ENCODE data around the gene JMJD4.

DNA sequence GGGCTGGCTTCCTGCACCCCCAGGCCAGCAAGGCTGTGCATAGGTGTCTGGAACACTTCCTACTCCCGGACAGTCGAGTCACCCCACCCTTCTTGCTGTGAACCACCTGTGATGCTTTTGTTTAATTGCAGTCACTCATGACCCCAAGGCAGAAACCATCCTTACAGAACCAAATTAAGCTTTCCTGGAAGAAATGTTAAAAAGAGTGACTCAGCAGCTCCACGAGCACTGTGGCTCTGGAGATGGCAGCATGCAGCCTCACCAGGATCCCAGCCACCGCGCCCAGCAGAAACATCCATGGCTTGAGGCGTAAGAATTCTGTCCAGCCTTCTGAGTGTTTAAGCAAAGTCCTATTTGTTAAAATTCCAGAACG, 28.9 kb upstream of the JMJD4 start:
- TF ChIP-seq, protein P1, sequence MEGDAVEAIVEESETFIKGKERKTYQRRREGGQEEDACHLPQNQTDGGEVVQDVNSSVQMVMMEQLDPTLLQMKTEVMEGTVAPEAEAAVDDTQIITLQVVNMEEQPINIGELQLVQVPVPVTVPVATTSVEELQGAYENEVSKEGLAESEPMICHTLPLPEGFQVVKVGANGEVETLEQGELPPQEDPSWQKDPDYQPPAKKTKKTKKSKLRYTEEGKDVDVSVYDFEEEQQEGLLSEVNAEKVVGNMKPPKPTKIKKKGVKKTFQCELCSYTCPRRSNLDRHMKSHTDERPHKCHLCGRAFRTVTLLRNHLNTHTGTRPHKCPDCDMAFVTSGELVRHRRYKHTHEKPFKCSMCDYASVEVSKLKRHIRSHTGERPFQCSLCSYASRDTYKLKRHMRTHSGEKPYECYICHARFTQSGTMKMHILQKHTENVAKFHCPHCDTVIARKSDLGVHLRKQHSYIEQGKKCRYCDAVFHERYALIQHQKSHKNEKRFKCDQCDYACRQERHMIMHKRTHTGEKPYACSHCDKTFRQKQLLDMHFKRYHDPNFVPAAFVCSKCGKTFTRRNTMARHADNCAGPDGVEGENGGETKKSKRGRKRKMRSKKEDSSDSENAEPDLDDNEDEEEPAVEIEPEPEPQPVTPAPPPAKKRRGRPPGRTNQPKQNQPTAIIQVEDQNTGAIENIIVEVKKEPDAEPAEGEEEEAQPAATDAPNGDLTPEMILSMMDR (IDR thresholded peaks at IDR 0.05), result no peak
- TF ChIP-seq POLR2A (IDR thresholded peaks at IDR 0.05), result no peak
- no peak for TF ChIP-seq EP300 (IDR thresholded peaks at IDR 0.05)
